Activated naive CD4-positive, alpha-beta T cell treated with anti-CD3 and anti-CD28 coated beads, Interleukin-2, amount 50 U/mL, for 16 hours (primary cell): ENCODE data around the gene HESX1.
A peak's percentile ranks its signal among the peaks of the same experiment; 100 is the strongest.

ENCODE experiments used
- DNase-seq: peaks from one replicate; pipeline ENCODE4 v3.0.0-alpha.2; 2020

HESX1 gene

DNA sequence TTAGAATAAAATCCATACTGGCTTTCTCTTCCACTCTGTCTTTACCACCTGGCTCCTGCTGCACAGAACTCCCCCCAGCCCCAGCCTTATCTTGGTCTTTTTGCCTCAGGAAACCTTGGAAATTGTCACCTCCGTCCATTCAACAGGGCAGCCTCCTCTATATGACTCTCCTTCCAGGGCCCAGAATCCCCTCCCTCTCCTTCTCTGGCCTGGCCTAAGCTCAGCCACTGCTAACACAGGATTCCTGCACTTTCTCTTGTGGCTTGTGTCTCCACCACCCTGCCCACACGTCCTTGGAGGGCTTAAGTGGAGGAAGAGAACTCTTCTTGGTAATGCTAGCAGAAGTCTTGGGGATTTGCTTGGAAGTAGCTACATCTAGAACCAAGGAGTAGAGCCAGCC, 33.1 kb downstream of the HESX1 start:
- DNase-seq: no peak

DNA sequence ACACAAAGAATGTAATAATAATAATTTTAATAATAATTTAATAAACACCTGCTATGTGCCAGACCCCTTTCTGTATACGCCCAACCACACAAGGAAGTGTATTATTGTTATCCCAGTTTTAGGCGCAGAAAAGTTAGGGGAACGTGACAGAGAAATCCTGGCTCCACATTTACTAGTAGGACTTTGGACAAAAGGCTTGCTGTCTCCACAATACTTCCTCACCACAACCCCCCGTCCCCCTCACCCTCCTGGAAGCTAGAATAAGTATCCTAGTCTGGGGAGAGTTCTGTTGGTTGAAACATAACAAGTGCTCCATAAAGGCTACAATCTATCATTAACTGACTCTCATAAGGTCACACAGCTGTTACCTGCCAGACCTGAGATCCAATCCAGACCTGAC, 34.1 kb downstream of the HESX1 start:
- DNase-seq: no peak

DNA sequence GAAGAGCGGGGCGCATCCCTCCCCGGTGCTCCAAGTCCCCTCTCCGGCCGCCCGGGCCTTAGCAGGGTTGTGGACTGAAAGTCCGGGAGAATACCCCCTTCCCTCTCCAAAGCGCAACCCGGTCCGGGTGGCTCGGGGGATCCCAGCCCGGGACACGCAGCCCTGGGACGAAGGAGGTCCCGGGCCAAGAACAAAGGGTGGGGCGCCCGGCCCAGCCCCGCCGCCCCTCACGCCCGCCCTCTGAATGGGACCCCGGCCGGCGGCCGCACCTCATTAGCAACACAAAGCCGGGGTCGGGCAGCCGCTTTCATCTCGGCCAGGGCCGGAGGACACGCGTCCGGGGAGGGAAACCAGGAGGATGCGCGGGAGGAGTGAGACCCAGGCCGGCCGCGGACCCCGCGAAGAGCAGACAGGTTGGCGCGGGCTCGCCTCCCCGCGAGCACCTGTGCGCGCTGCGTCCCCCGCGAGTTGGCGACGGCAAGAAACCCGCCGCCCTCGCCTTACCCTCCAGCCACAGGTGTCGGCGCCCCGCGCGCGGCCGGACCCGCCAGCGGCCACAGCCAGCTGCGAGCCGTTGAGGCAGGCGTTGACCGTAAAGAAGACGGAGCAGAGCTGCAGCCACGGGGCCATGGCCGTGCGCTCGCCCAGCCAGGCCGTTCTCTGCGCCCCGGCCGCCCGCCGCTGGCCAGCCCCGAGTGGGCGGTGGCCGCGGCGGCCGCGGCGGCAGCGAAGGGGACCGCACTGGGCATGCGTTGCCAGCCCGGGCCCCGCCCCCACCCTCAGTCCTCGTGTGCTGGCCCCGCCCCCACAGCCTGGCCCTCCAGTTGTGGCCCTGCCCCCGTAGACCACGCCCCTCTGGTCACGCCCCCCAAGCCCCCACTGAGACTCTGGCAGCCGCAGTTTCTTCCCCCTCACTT, 34.9 kb downstream of the HESX1 start, which contains the start of gene IL17RD:
IL17RD (minus strand) TSS at position 697 of the 917 bp plus-strand sequence; CDS start at position 630, 67 bp downstream.
- DNase-seq: peak; percentile 52

DNA sequence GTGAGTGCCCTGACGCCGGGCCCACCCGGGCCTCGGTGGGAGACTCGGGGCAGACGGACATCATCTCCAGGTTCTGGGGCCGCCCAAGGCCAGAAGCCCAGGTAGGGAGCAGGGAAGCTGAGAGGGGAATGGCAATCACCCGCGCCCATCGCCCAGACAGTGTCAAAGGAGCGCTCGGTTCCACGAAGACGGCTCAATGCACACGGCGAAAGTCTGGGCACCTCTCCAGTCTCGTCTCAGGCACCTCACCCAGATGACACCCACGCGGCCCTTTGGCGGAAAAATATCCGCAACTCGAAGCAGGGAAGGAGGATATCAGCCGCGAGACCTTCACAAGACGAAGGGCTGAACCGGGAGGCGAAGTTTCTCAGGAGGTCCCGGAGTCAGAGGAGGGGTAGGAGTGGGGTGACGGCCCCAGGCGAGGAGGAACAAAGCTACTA, 35.5 kb downstream of the HESX1 start:
- DNase-seq: peak; percentile 26

DNA sequence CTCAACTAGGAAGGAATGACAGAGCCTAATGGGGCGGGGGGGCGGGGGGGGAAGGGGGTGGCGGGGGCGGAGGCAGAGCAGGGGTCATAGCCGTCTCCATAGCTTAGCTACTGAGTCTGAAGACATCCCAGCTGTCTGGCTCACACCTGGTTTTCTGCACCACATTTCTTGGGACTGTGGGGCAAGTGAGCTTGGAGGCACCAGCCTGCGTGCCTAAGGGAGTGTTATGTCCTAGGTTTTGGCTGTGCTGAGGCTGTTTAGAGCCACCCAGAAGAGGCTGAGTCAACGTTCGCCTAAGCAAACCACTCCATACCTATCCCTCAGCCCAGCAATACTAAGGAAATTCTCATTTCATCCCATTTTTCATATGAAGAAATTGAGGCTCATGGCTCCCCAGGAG, 36.0 kb downstream of the HESX1 start:
- DNase-seq: no peak

DNA sequence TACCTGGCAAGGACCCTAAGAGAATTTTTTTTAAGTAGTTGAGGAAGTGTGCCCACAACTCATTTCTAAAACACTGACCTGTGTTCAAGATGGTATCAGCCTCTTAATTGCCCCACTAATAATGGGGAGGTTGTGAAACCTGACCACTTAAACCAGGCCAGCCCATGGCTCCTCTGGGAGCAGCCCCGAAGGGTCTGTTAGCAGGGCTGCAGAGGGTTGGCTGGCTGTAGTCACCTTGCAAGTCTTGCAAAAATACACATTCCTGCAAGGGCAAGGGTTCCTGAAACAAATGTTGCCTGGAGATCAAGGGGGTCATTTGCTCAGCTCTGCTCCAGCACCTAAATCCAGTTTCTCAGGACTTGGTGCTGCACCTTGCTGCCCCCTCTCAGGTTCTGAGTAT, 37.9 kb downstream of the HESX1 start:
- DNase-seq: no peak

DNA sequence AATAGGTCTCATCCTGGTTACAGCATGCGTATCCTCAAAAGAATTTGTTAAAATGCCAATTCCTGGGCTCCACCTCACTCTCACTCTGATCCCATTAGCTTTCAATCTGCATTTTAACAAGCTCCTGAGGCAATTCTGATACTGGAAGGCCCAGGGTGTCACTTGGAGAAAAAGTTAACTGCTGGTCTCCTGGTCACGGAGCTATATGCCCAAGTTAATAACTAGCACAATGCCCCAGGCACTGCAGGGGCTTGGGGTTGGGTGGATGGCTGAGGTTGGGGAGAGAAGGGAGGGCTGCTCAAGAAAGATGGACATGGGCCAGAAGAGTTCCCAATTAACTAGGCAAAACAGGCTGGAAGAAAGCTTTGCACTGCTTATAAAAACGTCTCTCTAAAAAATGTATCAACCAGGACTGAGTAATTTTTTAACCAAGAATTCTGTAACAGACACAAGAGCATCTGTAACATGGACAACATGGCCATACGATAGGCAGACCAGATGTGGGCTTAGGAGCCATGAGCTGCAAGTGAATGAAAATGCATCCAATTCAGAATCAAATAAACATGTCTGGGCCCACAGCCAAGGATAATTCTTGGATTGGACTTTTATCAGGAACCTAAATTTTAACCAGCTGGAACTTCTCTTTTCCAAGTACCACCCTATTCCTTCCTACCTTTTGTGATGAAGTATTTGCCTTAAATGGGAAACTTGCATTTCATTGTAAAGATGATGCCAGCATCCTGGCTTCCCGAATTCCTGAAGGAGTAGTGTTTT, 38.8 kb downstream of the HESX1 start:
- DNase-seq: no peak

DNA sequence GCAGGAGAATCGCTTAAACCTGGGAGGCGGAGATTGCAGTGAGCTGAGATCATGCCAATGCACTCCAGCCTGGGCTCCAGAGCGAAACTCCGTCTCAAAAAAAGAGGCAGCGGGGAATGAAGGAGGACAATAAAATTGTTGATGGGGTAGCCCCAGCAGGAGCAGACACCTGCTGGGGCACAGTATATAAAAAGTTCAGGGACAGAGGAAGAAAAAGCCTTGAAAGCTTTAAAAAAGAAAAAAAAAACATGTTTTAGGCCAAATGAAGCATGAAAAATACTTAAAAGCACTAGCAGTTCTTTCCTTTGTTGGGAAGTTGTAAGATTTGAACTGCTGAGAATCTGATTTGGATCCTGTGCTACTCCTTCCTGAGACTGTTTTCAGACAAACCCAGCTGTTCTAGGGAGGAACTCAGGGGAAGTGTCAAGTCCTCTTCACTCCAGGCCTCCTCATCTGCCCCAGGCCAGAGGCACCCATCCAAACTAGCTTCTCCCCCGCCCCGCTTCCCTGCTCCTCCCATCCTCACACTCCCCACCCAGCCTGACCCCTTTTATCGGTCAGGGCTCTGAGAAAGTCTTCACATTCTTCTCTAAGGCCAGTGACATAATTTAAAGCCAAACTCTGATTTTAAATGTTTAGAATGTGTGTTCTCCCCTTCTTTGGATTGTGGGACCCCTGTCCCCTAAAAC, 39.6 kb downstream of the HESX1 start:
- no peak for DNase-seq

DNA sequence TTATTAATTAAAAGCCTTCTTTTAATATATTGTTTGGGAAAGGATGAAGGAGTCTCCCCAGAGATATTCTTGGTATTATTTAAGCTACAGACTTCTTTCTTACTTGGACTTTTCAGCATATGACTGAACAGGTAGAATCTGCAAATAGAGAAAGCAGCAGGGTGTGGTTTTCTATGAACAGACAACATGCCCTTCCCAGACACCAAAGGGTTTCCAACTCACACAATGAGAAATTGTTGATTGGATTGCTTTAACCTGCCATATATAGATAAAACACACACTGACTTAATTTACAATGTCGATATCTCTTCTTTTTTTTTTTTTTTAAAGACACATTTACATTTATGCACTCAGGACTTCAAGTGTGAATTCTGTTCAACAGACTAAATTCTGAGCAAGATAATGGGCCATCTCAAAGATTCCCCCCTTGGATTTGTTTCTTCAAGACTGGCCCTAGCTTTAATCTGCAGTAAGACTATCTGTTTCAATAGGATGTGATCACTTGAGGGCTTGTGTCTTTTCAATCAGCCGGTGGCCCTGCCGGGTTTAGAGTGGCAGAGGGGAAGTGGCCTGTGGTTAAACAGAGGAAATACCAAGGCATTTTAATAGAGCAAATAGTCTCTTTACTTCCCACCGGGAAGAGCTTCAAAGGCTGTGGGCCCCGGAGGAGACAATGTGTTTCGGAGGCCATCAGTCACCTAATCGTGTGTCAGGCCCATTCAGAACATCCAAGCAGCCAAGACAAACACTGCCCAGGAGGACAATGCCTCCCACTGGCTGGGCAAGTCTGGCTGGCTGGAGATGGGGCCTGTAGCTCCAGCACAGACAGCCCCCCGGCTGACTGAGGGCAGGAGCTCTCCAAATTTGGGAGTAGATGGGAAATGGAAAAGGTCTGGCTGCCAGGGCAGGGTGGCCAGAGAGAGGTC, 40.7 kb downstream of the HESX1 start:
- no peak for DNase-seq

DNA sequence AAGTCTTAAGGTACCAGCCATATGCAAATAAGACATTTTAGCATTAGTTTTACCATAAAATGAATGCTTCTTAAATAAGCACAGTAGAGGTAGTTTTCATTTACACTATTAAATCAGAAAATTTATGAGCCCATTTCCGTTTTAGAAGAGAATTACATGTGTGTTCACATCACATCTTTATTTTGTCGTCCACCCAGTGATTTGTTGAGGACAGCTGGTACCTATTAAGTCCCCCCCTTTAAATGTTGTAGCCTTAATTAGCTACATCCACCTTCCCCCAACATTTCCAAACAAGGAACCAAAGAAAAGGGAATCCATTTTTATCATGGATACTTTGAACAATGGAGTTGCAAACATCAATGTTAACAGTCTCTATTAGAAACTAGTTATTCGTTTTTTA, 41.5 kb downstream of the HESX1 start:
- no peak for DNase-seq

DNA sequence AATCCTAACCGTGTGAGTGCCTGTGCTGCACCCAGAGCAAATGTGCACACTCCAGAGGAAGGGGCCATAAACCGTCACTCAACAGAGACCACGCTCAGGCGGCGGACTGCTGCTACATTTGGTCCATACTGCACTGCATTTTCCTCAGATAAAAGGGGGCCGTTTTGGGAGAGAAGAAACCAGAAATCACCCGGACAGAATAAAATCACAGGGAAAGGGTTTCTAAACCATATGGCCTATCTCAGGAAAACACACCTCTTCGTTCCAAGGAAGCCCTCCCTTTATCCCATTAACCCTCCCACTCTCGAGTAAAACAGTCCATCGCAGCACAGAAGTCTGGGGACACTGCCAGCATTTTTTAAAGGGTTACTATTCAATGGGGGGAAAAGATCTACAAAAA, 42.2 kb downstream of the HESX1 start:
- no peak for DNase-seq

DNA sequence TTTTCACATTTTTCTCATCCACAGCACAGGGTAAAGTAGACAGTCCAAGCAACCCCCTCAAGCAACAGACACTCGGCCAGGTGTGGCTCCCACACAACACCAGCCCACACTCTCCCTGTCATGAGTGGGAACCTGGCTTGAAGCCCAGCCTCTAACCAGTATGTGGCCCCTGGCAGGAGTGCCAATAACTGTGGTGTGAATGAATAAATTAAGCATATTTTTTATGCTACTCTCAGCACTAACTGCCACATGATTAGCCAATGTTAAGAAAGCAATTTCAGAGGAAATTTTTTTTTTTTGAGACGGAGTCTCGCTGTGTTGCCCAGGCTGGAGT, 44.5 kb downstream of the HESX1 start:
- no peak for DNase-seq

DNA sequence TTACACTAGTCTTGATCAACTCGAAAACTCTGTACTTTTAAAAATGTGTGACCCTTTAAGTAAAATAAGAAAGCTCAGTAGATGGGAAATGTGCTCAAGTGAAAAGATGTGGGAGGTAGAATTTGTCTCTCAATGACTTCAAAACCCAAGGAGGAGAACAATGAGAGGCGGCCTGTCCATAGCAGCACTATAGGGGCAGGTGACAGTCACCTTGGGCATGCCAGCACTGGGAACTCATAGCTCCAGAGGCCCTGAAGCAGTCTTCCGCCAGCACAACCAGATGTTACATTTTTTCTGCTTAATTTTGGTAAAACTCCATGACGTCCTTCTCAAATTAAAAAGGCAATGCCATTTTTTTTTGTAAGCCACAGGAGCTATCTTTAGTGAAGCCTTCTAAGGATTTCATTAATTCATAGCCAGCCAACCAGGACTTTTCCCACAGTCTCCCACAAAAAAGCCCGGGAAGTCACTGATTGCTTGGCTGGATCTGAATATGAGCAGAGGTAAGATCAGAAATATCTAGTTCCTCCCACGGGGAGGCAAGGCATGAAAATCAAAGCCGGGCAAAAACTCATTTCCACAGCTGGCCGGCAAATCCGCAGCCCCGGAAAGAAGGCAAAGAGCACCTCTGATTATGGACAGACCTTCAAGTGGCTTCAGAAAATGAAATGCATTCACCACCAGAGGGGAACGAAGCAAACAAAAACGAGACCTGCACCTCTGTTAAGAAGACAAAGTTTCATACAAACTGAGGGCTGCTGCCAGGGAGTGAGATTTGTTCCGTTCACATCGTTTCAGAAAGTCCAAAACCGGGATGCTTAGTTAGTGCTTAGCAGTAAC, 45.1 kb downstream of the HESX1 start:
- no peak for DNase-seq

DNA sequence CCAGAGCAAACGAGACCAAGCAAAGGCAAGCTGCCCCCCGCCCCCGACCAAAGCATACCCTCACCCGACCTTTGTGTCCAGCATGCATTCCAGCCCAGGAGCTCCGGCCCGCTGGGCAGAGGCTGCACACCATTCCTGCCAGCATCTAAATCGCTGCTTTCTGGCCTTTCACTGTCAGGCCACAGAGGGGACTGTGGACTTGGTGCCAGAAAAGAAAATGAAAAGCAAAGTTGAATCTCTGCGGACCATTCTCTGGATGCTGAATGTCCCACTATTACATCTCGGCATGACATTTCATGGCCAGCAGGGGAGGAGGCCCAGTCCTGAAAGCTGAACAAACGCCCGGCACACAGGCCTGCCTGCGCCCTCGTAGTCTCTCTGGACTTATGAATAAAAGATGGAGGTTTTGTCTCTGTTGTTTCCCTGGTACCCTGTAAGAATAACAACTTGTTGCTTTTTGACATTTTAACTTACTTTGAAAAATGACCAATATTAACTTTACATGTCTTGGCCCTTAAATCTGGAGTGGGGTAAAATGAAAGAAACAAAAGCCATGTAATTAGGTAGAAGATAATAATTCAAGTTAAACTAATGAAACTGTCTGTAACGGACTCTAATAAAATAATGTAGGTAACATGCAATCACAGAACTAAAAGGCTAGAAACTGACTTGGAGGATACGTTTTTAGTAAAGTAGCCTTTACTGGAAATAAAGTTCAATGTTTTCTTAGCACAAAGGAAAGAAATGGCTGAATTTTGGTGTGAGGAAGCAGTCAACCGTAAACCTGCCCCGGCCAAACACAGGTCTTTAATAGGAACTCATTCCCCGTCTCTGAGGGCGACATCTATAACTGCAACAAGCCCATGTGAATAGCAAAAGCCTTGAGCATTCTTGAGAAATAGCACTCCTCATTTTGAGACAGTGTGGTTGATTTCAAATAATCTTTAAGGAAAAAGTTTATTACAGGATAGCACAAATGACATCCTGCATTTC, 47.3 kb downstream of the HESX1 start:
- no peak for DNase-seq

DNA sequence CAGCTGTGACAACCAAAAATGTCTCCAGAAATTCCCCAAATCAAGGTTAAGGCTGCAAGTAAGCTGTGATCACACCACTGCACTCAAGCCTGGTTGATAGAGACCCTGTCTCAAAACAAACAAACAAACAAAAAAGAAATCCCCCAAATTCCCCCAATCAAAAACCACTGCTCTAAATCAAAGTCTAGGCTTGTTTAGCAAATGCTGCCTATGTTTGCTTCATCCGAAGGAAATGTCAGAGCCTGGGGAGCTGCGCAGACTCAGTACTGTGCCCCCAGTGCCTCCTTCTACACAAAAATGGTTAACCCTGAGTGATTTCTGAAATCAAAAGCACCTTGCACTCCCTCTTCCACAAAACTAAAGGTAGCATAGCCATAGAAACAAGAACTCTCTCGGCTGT, 48.0 kb downstream of the HESX1 start:
- DNase-seq: no peak

DNA sequence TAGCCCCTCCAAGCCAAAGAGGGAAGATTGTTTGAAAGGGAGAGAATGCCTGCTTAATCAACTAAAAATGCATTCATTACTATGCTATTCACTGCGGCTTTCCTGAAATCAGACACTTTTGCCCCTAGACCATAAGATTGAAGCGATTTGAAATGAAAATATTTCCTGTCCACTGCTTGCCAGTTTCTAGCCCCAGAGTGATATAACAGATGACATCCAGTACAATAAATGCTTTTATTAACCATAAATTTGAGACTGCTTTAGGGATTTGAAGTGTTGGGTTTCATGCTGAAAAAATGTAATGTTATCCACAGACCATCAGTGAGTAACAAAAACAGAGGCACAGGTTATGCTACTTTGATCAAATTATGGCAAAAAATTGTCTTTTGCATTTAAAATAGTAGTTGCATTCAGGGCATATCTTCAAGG, 48.7 kb downstream of the HESX1 start:
- no peak for DNase-seq

DNA sequence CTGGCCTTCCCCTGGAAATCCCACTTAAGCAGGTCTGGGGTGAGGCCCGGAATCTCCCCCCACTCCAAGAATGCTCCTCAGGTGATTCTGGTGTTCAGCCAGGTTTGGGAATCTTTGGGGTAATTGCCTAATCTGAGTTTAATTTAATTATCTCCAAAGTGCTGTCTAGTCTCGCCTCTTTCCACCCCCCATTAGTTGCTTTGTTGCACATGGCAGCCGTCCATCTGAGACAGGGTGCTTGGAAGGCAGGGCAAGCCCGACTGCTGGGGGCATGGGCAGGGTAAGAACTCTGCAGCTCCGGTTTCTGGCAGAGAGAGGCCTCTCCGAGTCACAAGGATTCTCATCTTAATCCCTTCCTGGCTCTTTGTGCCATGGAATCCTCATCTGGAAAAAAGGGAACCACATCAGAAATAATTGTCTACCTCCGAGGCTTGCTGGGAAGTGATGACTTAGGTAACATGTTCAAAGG, 49.6 kb downstream of the HESX1 start:
- DNase-seq: no peak
